Measurements from ENCODE around the gene UBXN6. TPM values are rescaled to one million over a fixed set of nuclear protein-coding genes. Genes with fewer than 3 reads are reported as not detected.

Gene UBXN6
- total RNA-seq, 2 donors from 2014 or later, result 90.4 to 104 TPM

GRCh38 chr19:4445963-4446703 lies 11.5 kb downstream of the UBXN6 start:
- intact Hi-C loops (cut with DNase I, micrococcal nuclease), result no loop called here
- DNase-seq (no peak), ATAC-seq (peak; percentile 3)

- no peak for DNase-seq
- ATAC-seq, result no peak
- intact Hi-C loops (cut with DNase I, micrococcal nuclease), result no loop called here
These were observed 12.5 kb downstream of the UBXN6 start for GRCh38 chr19:4444765-4445741.

GRCh38 chr19:4443966-4444764 lies 13.4 kb downstream of the UBXN6 start:
- ATAC-seq (peak; percentile 11), DNase-seq (no peak)
- intact Hi-C loops (cut with DNase I, micrococcal nuclease), result no loop called here

GRCh38 chr19:4443188-4443587 lies 14.4 kb downstream of the UBXN6 start:
- DNase-seq (no peak), ATAC-seq (peak; percentile 6)

GRCh38 chr19:4442819-4443146 lies 14.8 kb downstream of the UBXN6 start:
- no peak for ATAC-seq
- intact Hi-C loops (cut with DNase I, micrococcal nuclease), result no loop called here
- no peak for DNase-seq

More at GRCh38 chr19:4443188-4443587, 14.4 kb downstream of the UBXN6 start:
- intact Hi-C loops (cut with DNase I, micrococcal nuclease), result no loop called here

GRCh38 chr19:4441994-4442818 lies 15.4 kb downstream of the UBXN6 start:
- intact Hi-C loops (cut with DNase I, micrococcal nuclease), result no loop called here
- no peak for ATAC-seq
- no peak for DNase-seq

GRCh38 chr19:4439243-4439642 lies 18.4 kb downstream of the UBXN6 start:
- DNase-seq (no peak), ATAC-seq (no peak)
- intact Hi-C loops (cut with DNase I, micrococcal nuclease), result no loop called here

- ATAC-seq (no peak), DNase-seq (no peak)
- intact Hi-C loops (cut with DNase I, micrococcal nuclease), result no loop called here
These were observed 20.5 kb downstream of the UBXN6 start for GRCh38 chr19:4437103-4437502.

- ATAC-seq (no peak), DNase-seq (no peak)
- intact Hi-C loops (cut with DNase I, micrococcal nuclease), result no loop called here
These were observed 21.4 kb downstream of the UBXN6 start for GRCh38 chr19:4436231-4436630.

- DNase-seq (no peak), ATAC-seq (no peak)
- intact Hi-C loops (cut with DNase I, micrococcal nuclease), result no loop called here
These were observed 23.2 kb downstream of the UBXN6 start for GRCh38 chr19:4434391-4434790.

GRCh38 chr19:4432918-4433506 lies 24.6 kb downstream of the UBXN6 start:
- DNase-seq (no peak), ATAC-seq (no peak)
- intact Hi-C loops (cut with DNase I, micrococcal nuclease), result no loop called here

GRCh38 chr19:4431808-4432674 lies 25.6 kb downstream of the UBXN6 start:
- DNase-seq (no peak), ATAC-seq (peak; percentile 12)
- intact Hi-C loops (cut with DNase I, micrococcal nuclease), result no loop called here

GRCh38 chr19:4431296-4431695 lies 26.3 kb downstream of the UBXN6 start:
- intact Hi-C loops (cut with DNase I, micrococcal nuclease), result no loop called here
- ATAC-seq, result no peak
- DNase-seq, result no peak

- DNase-seq (no peak), ATAC-seq (no peak)
- intact Hi-C loops (cut with DNase I, micrococcal nuclease), result no loop called here
These were observed 26.8 kb downstream of the UBXN6 start for GRCh38 chr19:4430760-4431159.

- intact Hi-C loops (cut with DNase I, micrococcal nuclease), result no loop called here
- no peak for DNase-seq
- no peak for ATAC-seq
These were observed 27.8 kb downstream of the UBXN6 start for GRCh38 chr19:4429771-4430171.

- DNase-seq (no peak), ATAC-seq (no peak)
- intact Hi-C loops (cut with DNase I, micrococcal nuclease), result no loop called here
These were observed 28.3 kb downstream of the UBXN6 start for GRCh38 chr19:4429256-4429655.

- ATAC-seq (no peak), DNase-seq (no peak)
- intact Hi-C loops (cut with DNase I, micrococcal nuclease), result no loop called here
These were observed 29.1 kb downstream of the UBXN6 start for GRCh38 chr19:4428326-4428975.

All from left colon (tissue), 2 donors.